A673 (cell line): ENCODE data around the gene RER1.

Experiments
- EZH2 ChIP-seq: fragments of 200-600 bp; sonication (generic); IDR thresholded peaks from 2 replicates; pipeline ENCODE4 v1.6.1; 2017; ENCODE audit warnings: borderline replicate concordance, low read depth, mild to moderate bottlenecking, mixed read lengths, antibody characterized with exemption, low read length; ENCODE audit not compliant: poor library complexity, severe bottlenecking
- TF ChIP-seq, protein P1 (sequence below): fragments of 300-800, 200-600 bp; sonication (generic); conservative IDR thresholded peaks from 2 replicates; pipeline ENCODE4 v1.5.1; 2017; ENCODE audit warnings: low read depth, mild to moderate bottlenecking, antibody characterized with exemption, low read length, moderate library complexity, mixed read lengths

GRCh38 chr1:2372551-2373490 is 18.8 kb upstream of the RER1 start:
- TF ChIP-seq, protein P1, sequence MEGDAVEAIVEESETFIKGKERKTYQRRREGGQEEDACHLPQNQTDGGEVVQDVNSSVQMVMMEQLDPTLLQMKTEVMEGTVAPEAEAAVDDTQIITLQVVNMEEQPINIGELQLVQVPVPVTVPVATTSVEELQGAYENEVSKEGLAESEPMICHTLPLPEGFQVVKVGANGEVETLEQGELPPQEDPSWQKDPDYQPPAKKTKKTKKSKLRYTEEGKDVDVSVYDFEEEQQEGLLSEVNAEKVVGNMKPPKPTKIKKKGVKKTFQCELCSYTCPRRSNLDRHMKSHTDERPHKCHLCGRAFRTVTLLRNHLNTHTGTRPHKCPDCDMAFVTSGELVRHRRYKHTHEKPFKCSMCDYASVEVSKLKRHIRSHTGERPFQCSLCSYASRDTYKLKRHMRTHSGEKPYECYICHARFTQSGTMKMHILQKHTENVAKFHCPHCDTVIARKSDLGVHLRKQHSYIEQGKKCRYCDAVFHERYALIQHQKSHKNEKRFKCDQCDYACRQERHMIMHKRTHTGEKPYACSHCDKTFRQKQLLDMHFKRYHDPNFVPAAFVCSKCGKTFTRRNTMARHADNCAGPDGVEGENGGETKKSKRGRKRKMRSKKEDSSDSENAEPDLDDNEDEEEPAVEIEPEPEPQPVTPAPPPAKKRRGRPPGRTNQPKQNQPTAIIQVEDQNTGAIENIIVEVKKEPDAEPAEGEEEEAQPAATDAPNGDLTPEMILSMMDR, result no peak
- TF ChIP-seq EZH2, result no peak
